HG03097 (cell line): Measurements from ENCODE around the gene GAGE13.
"Not testable (repeated sequence)": the region's sequence is repeated elsewhere in the genome, so short reads cannot be mapped to it uniquely, and the experiment has no call there.

Experiments
- ATAC-seq: cut with Tn5 transposase; IDR thresholded peaks from one replicate; pipeline ENCODE4 v1.9.1; 2021; ENCODE audit not compliant: unreplicated experiment, low FRiP score

Gene GAGE13

GRCh38 chrX:49331282-49331681 lies at the start of gene GAGE13:
TSS of gene GAGE13 (plus strand) at chrX:49331582. CDS start at chrX:49332738, 1,156 bp downstream.
- not testable (repeated sequence) for ATAC-seq

- no peak for ATAC-seq
These were observed 48.8 kb upstream of the GAGE13 start for GRCh38 chrX:49282647-49283011.

GRCh38 chrX:49284212-49284611 lies 47.2 kb upstream of the GAGE13 start:
- ATAC-seq = no peak

GRCh38 chrX:49286136-49286535 lies 45.2 kb upstream of the GAGE13 start:
- no peak for ATAC-seq

GRCh38 chrX:49286581-49286980 lies 44.8 kb upstream of the GAGE13 start:
- ATAC-seq = no peak

GRCh38 chrX:49287665-49288064 lies 43.7 kb upstream of the GAGE13 start:
- ATAC-seq = no peak

- ATAC-seq = no peak
These were observed 41.2 kb upstream of the GAGE13 start for GRCh38 chrX:49290215-49290614.

GRCh38 chrX:49291615-49292337 lies 39.6 kb upstream of the GAGE13 start:
- ATAC-seq = no peak

- no peak for ATAC-seq
These were observed 38.7 kb upstream of the GAGE13 start for GRCh38 chrX:49292400-49293362.

GRCh38 chrX:49299293-49299692 lies 32.1 kb upstream of the GAGE13 start:
- not testable (repeated sequence) for ATAC-seq

GRCh38 chrX:49300703-49301102 lies 30.7 kb upstream of the GAGE13 start:
- no peak for ATAC-seq

- ATAC-seq = no peak
These were observed 28.0 kb upstream of the GAGE13 start, which contains the start of gene GAGE10 for GRCh38 chrX:49303346-49303745. TSS of gene GAGE10 (plus strand) at chrX:49303646. CDS start at chrX:49304860, 1,214 bp downstream.

- ATAC-seq = not testable (repeated sequence)
These were observed 23.6 kb upstream of the GAGE13 start for GRCh38 chrX:49307775-49308174.

- ATAC-seq = no peak
These were observed 22.6 kb upstream of the GAGE13 start for GRCh38 chrX:49308604-49309269.

- ATAC-seq = no peak
These were observed 21.9 kb upstream of the GAGE13 start for GRCh38 chrX:49309401-49309981.

GRCh38 chrX:49310371-49310770 lies 21.0 kb upstream of the GAGE13 start:
- no peak for ATAC-seq

GRCh38 chrX:49312176-49312575 lies 19.2 kb upstream of the GAGE13 start:
- ATAC-seq = no peak

- no peak for ATAC-seq
These were observed 15.3 kb upstream of the GAGE13 start for GRCh38 chrX:49316085-49316484.

- ATAC-seq = not testable (repeated sequence)
These were observed 9.6 kb upstream of the GAGE13 start, which contains the start of gene GAGE12J for GRCh38 chrX:49321737-49322136. TSS of gene GAGE12J (plus strand) at chrX:49322037. CDS start at chrX:49323194, 1,157 bp downstream.

- ATAC-seq = not testable (repeated sequence)
These were observed 9.1 kb upstream of the GAGE13 start for GRCh38 chrX:49322266-49322665.
